Esophagus squamous epithelium (tissue), 4 donors: ENCODE measurements around the gene PDSS1.

Experiments used
- CTCF ChIP-seq, 6 experiments: fragments of 450-650 bp in 4 of 6; fragments of 200-600 bp in 2 of 6; sonication (generic) in 2 of 6; IDR thresholded peaks; one replicate each; pipeline ENCODE4 v1.5.1; 2016 to 2019; ENCODE audit warnings: antibody characterized with exemption in 6 of 6, mild to moderate bottlenecking in 4 of 6, moderate library complexity in 4 of 6
- POLR2A ChIP-seq, 4 donors: fragments of 450-650 bp; IDR thresholded peaks; one replicate each; pipeline ENCODE4 v1.6.1; 2017; ENCODE audit warnings: antibody characterized with exemption in 4 of 4, mild to moderate bottlenecking in 4 of 4, moderate library complexity in 3 of 4

- TF ChIP-seq CTCF (IDR thresholded peaks at IDR 0.05) (no peak), POLR2A (IDR thresholded peaks at IDR 0.05) (no peak)
Observed at GRCh38 chr10:26699631-26700030, 2.1 kb downstream of the PDSS1 start.
